GM19468 (cell line): ENCODE data around the gene CACNA1B.

Experiments used
- ATAC-seq: cut with Tn5 transposase; IDR thresholded peaks from one replicate; pipeline ENCODE4 v1.9.1; 2021; ENCODE audit warnings: mild to moderate bottlenecking, moderate library complexity, moderate number of reproducible peaks; ENCODE audit not compliant: unreplicated experiment; ENCODE audit errors: extremely low read depth

The CACNA1B gene

DNA sequence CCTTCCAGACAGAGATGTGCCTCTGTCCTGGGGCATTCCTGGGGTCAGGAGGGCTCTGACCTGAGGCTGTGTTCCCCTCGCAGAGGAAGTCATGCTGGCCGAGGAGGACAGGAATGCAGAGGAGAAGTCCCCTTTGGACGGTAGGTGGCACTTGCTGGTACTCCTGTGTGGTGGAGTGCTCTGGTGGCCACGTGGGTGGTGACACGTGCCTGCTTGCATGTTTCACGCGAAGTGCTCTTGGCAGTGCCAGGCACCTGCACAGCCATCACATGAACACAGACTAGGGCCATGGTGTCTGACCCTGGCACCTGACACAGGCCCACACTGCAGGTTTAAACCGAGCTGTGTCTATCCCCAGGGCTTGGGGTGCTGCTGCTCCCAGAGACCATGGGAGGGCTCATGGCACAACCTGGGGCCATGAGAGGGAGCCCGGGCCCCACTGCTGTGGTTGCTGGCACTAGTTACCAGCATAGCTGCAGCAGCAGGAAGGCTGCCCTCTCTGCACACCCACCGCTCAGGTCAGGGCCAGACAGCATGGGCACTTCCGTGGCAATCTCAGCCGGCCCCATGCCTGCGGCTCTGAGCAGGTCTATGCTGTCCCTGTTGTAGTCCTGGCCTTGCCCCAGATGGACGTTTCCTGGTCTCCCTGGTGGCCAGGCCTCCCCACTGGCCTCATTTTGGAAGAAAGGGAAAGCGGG lies 79.3 kb downstream of the CACNA1B start:
- no peak for ATAC-seq

DNA sequence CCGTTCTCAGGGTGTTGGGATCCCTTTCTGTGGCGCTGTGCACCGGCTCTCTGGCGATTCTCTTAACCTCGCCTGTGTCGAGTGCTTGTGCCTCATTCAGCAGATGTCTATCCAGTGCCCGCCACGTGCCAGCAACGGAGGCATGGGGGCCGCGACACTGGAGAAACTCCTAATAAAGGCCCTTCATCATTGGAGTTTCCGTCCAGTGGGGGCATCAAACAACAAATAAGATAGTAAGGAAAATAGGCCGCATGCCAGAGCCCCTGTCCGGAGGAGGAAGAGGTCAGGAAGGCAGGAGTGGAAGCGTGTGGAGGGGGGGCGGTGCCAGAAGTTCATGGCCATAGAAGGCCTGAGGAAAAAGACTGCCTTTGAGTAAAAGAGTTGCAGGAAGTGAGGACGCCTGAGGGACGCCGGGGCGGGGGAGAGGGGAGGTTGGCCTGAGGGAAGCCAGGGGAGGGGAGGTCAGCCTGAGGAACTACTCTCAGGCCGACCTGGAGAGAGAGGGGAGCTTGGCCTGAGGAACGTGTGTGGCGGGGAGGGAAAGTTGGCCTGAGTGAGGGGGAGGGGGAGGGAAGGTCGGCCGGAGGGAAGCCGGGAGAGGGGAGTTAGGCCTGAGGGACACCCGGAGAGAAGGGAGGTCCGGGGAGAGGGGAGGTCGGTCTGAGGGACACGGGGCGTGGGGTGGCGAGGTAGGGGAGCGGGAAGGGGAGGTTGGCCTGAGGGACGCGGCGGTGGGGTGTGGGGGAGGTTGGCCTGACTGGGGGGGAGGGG lies 82.2 kb downstream of the CACNA1B start:
- ATAC-seq = no peak

DNA sequence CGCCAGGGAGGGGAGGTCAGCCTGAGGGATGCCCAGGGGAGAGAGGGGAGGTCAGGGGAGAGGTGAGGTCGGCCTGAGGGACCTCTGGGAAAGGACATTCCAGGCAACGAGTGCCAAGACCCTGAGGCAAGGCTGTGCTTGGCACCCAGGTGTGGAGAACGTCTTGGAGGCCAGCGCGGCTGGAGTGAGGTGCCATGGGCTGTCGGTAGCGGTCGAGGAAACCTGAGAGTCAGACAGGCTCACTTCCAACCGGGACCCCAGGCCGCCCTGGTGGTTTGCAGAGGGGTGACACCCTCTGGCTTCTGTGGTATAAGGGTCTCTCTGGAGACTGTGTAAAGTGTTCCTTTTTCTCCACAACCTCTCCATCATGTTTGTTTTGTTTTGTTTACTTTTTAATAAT lies 82.9 kb downstream of the CACNA1B start:
- ATAC-seq = no peak

DNA sequence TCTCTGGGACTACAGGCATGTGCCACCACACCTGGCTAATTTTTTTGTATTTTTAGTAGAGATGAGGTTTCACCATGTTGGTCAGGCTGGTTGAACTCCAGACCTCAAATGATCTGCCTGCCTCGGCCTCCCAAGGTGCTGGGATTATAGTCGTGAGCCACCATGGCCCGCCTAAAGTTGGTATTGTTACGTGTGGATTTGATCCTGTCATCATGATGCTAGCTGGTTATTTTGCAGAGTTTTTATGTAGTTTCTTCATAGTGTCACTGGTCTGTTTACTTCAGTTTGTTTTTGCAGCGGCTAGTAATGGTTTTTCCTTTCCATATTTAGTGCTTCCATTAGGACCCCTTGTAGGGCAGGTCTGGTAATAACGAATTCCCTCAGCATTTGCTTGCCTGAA lies 85.9 kb downstream of the CACNA1B start:
- no peak for ATAC-seq

DNA sequence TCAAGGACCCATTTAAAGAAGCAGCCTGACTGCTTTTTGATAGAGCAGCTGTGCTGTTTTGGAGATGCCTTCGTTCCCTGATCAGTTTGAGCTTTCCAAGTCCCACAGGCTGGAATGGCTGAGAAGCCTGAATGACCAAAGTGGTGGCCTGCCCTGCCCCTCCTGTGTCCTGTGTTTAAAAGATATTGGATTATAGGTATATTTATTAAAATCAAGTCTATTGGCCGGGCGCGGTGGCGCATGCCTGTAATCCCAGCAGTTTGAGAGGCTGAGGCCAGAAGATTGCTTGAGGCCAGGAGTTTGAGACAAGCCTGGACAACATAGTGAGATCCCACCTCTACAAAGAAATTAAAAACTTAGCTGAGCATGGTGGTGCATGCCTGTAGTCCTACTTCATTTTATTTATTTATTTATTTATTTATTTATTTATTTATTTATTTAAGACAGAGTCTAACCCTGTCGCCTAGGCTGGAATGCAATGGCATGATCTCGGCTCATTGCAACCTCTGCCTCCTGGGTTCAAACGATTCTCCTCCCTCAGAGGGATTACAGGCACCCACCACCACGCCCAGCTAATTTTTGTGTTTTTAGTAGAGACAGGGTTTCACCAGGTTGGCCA lies 87.7 kb downstream of the CACNA1B start:
- ATAC-seq = no peak

DNA sequence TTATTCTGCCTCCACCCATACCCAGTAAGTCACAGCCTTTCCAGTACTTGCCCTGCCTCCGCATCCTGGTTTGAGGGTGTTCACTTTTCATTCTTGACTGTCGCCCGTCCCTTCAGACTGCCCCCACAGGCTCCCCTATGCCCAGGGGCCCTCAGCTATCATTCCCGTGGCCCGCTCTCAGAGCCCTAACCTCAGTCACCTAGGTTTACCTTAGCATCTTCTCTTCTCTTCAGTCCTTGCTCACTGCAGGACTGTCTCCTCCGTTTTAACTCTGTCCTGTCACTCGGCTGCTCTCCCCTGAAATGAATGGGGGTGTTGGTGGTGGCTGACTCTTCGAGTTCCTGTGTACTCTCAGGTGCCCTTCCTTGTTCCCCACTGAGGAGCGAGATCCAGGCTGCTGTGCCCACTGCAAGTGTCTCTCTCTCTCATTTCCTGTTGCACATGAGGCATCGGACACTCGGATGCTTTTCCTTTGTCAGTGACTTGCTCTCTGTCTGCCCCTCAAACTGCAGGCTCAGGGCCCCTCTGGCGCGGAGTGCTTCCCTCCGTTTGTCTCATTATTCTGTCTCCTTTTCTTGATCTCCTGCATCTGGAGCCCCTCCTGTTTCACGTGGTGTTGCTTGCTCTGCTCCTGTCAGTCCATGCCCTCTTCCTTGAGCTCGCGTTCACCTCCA lies 89.8 kb downstream of the CACNA1B start:
- ATAC-seq = no peak

DNA sequence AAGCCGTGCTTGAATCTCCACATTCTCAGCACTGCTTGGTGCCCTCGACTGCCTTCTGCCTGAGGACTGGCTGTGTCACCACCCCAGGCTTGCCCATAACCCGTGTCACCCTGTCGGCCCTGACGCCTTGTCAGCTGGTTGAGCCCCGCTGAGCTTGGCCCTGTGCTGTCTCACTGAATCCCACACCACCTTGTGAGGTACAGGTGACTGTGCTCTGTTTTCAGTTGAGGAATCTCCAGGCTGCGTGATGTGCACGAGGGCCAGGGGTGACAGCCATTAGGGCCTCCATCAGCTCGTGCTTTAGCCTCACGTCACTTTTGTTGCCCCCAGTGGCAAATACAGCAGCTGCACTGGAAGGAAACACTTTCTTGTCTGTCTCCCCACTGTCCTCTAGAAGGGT lies 90.7 kb downstream of the CACNA1B start:
- no peak for ATAC-seq

DNA sequence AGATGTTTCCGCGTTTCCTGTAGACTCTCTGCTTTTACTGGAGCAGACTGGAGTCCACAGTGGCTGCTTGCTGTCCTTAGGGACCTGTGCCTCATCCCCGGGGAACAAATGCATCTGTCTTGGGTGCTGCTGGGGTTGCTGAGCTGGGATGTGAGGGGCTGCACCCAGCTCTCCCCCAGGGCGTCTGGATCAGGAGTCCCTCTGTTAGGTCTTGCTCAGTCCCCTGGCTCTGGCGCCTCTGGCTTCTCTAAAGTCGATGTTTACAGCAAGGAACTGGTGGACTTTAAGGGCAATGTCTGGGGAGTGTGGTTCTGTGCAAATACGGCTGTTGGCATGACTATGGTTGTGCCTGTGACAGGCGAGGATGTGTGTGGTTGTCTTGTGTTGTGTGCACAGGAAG lies 91.4 kb downstream of the CACNA1B start:
- no peak for ATAC-seq

DNA sequence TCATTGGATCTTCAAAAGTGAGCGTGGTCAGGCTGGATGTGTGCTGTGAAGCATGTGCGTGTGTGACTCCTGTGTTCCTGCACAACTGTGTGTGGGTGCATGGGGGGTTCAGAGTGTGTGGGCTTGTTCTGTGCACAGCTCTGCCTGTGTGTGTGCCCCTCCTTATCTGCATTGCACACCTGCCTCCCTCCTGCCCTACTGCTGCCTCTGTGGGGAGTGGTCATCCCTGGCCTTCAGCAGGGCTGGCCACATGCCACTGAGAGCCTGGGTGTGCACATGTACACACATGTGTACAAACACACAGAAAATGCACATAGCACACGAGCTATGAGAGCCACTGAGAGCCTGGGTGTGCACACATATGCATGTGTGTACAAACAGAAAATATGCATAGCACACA lies 92.1 kb downstream of the CACNA1B start:
- no peak for ATAC-seq

DNA sequence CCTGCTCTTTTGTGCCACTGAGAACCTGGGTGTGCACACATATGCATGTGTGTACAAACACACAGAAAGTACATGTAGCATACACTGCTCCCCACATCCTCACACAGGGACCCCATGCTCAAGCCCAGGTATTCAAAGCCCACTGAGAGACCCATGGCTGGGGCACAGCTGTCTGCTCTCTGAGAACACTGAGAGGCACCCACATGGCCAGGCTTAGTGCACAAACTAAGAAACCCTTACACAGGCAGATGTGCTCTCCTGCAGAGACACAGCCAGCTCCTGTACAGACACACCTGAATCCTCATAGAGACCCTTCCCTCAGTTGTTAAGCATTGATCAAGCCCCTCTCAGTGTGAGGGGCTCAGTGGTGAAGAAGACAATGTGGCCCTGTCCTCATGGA lies 92.5 kb downstream of the CACNA1B start:
- ATAC-seq = no peak

DNA sequence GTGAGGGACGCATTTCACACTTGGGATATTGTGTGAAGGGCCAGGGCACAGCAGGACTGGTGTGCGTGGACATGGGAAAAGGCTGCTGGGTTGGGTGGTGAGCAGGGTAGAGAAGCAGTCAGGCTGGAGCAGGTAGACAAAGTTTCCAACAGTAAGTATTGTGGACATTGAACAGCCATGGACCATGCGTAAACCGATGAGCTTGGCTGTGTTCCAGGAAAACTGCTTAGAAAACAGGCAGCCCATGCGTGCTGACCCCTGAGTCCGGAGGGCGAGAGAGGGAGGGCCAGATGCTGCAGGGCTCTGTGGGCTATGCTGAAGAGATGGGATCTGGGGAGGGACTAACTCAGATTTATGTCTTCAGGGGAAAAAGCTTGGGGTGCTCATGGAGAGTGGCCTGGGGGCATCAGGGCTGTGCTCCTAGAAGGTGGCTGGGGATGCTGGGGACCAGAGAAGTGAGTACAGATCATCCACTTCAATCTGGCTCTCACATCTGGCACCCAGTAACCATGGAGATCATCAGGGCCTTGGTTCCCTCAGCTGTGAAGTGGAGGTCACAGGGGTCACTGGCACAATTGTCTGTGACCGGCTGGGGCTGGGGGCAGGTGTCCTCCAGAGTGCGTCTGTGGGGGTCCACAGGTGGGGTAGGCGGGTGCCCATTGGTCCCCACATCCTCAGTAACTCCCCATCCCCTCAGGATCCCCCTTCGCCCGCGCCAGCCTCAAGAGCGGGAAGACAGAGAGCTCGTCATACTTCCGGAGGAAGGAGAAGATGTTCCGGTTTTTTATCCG lies 93.3 kb downstream of the CACNA1B start:
- ATAC-seq = no peak

DNA sequence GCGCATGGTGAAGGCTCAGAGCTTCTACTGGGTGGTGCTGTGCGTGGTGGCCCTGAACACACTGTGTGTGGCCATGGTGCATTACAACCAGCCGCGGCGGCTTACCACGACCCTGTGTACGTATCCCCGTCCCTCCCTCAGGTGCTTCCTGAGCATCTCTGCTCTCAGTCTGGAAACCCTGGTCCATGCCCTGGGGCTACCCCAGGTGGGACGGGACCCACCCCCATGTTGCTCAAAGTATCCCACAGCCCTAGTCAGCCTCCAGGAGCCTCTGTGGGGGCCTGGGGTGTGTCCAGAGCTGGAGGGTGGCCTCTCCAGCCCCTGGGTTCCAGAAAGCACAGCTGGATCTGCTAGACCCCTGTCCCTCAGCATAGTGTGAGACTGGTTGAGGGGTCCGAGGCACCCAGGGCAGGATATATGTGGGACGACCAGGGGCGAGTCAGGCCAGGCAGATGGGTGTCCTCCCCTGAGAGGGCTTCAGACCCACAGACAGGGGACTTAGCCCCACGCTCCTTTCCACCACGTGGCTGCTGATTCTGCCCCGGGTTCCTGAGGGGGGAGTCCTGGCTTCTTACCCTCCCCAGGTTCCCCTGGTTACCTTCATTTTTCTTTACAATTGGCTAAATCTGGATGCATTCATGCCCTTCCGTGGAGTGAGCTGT lies 94.0 kb downstream of the CACNA1B start:
- ATAC-seq = no peak

DNA sequence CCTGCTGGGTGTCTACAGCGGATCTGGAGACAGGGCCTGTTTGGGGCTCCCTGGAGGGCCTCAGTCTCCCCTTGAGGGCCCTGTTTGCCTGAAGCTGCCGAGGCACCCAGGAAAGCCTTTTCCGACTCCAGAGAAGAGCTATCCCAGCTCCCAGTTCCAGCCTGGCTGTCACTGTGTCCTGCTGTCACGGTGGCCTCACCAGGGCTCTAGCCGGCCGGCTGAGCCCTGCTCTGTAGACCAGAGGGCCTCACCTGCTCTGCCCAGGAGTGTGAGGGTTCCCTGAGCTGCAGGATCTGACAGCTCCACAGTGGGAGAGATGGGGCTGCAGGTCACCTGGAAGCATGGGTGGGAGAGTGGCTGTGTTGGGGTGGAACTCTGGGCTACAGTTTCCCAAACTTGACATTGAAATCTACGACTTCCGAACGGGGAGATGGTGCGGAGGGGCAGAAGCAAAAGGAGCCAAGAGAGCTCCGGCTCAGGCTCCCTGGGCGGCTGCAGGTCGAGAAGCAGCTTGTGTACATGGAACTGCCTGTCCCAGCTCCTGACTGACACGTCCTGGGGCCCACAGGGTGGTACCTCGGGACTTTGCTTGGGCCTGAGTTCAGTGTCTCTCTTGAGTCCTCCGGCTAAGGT lies 94.9 kb downstream of the CACNA1B start:
- no peak for ATAC-seq

DNA sequence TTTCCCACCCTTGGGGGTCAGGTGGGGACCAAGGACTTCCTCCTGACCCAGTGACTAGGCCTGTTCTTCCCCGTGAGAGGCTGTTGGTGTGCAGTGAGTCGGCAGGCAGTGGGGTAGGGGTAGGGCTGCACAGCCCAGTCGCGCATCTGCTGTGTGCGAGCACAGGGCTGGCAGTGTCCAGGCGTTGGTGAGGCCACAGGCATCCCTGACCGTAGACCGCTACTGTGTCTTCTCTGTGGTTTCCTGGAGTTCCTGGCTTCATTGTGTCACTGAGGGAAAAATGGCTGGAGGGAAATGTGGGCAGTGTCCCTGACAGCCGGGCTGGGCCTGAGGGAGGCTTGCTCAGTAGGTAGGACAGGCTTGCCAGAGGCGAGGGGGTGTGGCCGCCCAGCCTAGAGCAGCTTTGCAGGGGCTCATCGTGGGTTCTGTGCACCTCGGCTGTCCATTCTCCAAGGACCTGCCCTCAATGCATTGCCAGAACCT lies 95.4 kb downstream of the CACNA1B start:
- ATAC-seq = no peak

DNA sequence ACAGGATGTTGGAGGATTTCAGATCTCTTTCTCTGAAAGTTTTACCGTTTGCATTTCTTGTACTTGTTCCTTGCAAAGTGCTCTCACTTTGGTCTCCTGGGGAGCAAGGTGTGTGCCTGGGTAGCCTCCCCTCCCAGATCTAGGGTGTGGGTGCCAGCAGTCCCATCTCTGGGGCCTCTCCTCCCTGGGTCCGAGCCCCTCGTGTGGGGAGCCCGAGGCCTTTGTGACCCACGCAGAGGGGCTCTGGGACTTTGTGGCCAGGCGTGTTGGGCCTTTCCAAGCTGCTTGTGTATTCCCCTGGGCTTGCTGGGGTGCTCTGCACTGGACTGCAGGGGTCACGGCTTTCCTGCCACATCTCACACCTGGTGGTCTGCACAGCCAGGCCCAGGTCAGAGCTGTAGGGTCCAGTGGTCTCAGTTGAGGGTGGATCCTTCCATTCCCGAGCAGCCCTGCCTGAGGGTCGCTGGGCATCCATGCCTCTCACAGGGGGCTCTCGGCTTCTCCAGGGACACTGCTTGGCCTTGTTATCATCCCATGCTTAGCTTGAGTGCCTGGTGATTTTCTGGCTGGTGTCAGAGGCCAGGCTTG lies 96.3 kb downstream of the CACNA1B start:
- ATAC-seq = no peak

DNA sequence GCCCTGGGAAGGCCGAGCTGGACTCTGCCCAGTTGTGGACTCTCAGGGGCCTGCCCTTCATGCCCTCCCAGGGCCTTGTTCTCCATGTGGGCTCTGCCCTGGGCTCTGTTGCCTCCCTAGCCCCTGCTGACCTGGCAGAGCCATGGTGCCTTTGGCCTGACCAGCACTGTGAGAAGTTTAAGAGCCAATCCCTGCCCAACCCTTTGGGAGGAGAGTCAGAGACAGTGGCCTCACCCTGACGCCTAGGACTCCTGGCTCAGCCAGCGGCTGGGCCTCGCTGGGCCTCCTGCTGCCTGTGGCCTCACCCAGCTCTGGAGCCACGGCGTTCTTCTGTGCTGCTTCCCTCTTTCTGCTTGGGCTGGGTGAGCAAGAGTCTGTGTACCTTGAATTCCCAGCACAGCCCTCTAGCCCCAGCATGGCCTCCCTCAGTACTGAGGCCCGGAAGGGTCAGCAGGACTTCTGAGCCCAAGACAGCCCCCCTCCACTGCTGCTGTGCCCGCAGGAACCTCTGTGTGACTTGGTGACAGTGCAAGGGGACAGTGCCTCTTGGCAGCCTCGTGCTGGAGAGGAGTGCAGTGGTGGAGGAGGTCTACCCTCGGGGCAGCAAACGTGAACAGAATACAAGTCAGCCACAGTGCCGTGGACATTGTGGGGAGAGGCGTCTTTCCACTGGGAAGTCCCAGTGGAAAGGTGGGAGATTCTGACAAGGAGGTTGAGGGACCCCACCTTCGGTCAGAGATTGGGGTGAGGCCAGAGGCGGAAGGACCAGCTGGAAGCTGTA lies 97.4 kb downstream of the CACNA1B start:
- no peak for ATAC-seq

DNA sequence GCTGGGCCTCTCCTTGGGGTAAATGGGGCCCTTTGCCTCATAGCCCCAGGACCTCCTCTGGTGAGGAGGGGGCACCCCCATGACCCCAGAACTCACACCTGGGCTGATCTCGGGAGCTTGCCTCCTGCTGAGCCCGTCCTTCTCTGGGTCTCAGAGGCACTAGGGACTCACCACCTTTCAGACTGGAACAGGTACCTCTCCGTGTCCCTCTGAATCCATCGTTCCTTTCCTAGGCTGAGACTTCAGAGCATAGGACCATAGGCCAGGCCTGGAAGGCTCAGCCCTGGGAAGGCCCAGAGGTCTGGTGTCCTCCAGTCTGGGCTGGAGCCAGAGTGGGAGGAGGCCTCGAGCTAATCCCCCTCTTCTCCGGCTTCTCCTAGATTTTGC lies 97.9 kb downstream of the CACNA1B start:
- ATAC-seq = no peak
